Left colon (tissue), 2 donors: ENCODE data around the gene GUSB. TPM values are rescaled to one million over a fixed set of nuclear protein-coding genes. Genes with fewer than 3 reads are reported as not detected.
"Not testable (repeated sequence)": the region's sequence is repeated elsewhere in the genome, so short reads cannot be mapped to it uniquely, and the experiment has no call there.

ENCODE experiments used
- ATAC-seq: fragments of 200-7000 bp; cut with Tn5 transposase; one replicate; pipeline ENCODE4 v1.9.1; 2020; ENCODE audit warnings: mild to moderate bottlenecking, moderate library complexity
- DNase-seq, 2 donors: peaks; one replicate each; pipeline ENCODE4 v3.0.0-alpha.2; 2020
- intact Hi-C, 2 donors: fragments of 100-400 bp; cut with DNase I in 1 of 2; cut with micrococcal nuclease in 1 of 2; formaldehyde crosslinking; loops; one replicate each; pipeline versions ENCODE4 v1.11.2 to v1.14.0; 2022; cut with DNase I, micrococcal nuclease
- total RNA-seq, 2 donors: library from RNA; stranded (reverse); fragmentation: NEBNext Ultra II Directional; extraction: Animal tissue kit (Norgen Biotek cat#: 25700); gene quantifications; one replicate each; pipeline ENCODE4 v1.2.1, GENCODE V29; 2021
- donor health status: DM: no; HTN: no; CAD: no.
- donor health status: DM: yes; HTN: yes; CAD: no.

GUSB gene
- total RNA-seq, 2 donors from 2014 or later: 69.2 to 99.5 TPM

GRCh38 chr7:65951837-65952578 is 30.0 kb downstream of the GUSB start:
- no peak for ATAC-seq
- DNase-seq: no peak
- intact Hi-C loops: no loop called here

GRCh38 chr7:65946904-65947303 is 35.1 kb downstream of the GUSB start:
- DNase-seq (no peak), ATAC-seq (peak; percentile 50)
- intact Hi-C loops: no loop called here

GRCh38 chr7:65945787-65946186 is 36.2 kb downstream of the GUSB start:
- DNase-seq, intact Hi-C loops: not testable (repeated sequence)
- ATAC-seq: peak; percentile 91

GRCh38 chr7:65938336-65938895 is 43.6 kb downstream of the GUSB start:
- DNase-seq (no peak), ATAC-seq (no peak)
- intact Hi-C loops: no loop called here

- DNase-seq (no peak), ATAC-seq (no peak)
- intact Hi-C loops: no loop called here
Measured at GRCh38 chr7:65937296-65937695, 44.7 kb downstream of the GUSB start.

- intact Hi-C loops: no loop called here
- DNase-seq (no peak), ATAC-seq (no peak)
Measured at GRCh38 chr7:65931685-65932084, 50.3 kb downstream of the GUSB start.

- DNase-seq: peak; percentile 11 to 42
- peak; percentile 89 for ATAC-seq
Measured at GRCh38 chr7:65927489-65928448, 54.2 kb downstream of the GUSB start.

GRCh38 chr7:65926588-65926987 is 55.4 kb downstream of the GUSB start:
- DNase-seq: no peak
- intact Hi-C loops: no loop called here
- ATAC-seq: no peak

More at GRCh38 chr7:65927489-65928448, 54.2 kb downstream of the GUSB start:
- intact Hi-C loops: no loop called here

GRCh38 chr7:65925040-65925439 is 57.0 kb downstream of the GUSB start:
- no peak for ATAC-seq
- intact Hi-C loops: no loop called here

GRCh38 chr7:65924193-65924592 is 57.8 kb downstream of the GUSB start:
- DNase-seq (no peak), ATAC-seq (no peak)
- intact Hi-C loops: no loop called here

More at GRCh38 chr7:65925040-65925439, 57.0 kb downstream of the GUSB start:
- no peak for DNase-seq

- DNase-seq: no peak
- peak; percentile 80 for ATAC-seq
- intact Hi-C loops: no loop called here
Measured at GRCh38 chr7:65923316-65923715, 58.7 kb downstream of the GUSB start.

GRCh38 chr7:65915921-65916657 is 65.9 kb downstream of the GUSB start:
- no peak for DNase-seq
- intact Hi-C loops: no loop called here
- no peak for ATAC-seq

GRCh38 chr7:65912237-65912636 is 69.8 kb downstream of the GUSB start:
- intact Hi-C loops: no loop called here
- ATAC-seq: no peak
- DNase-seq: no peak

Other genes starting within 250 kb of the GUSB start
- gene VKORC1L1, start 109.1 kb downstream of the GUSB start, total RNA-seq: 10 to 100 TPM; 25.2 to 26.4 TPM
- 100 to 1,000 TPM; 142 to 145 TPM for gene ASL, start 93.6 kb upstream of the GUSB start, total RNA-seq
- 10 to 100 TPM; 37.1 to 43.6 TPM for gene CRCP, start 132.6 kb upstream of the GUSB start, total RNA-seq
- 1 to 10 TPM; 4.7 TPM for gene TPST1, start 223.1 kb upstream of the GUSB start, total RNA-seq